Activated T-cell treated with anti-CD3 and anti-CD28 coated beads, Interleukin-2, amount 50 U/mL, for 24 hours (primary cell): ENCODE data around the gene COL8A2.
A peak's percentile ranks its signal among the peaks of the same experiment; 100 is the strongest.
"Not testable (repeated sequence)": the region's sequence is repeated elsewhere in the genome, so short reads cannot be mapped to it uniquely, and the experiment has no call there.

Experiments
- DNase-seq: peaks from one replicate; pipeline ENCODE4 v3.0.0-alpha.2; 2020
- H3K27ac Mint-ChIP-seq: 2 replicates; pipeline ENCODE4 v1.8.0; 2020; ENCODE audit warnings: mild to moderate bottlenecking, mixed read lengths
- H3K27me3 Mint-ChIP-seq: 2 replicates; pipeline ENCODE4 v1.8.0; 2020; ENCODE audit warnings: mixed read lengths
- H3K36me3 Mint-ChIP-seq: 2 replicates; pipeline ENCODE4 v1.8.0; 2020; ENCODE audit warnings: low read depth, mixed read lengths
- H3K4me1 Mint-ChIP-seq: 2 replicates; pipeline ENCODE4 v1.8.0; 2020; ENCODE audit warnings: low read depth, mixed read lengths
- H3K4me3 Mint-ChIP-seq: 2 replicates; pipeline ENCODE4 v1.8.0; 2020; ENCODE audit warnings: mild to moderate bottlenecking, moderate library complexity, mixed read lengths
- H3K9me3 Mint-ChIP-seq: 2 replicates; pipeline ENCODE4 v1.8.0; 2020; ENCODE audit warnings: mixed read lengths

COL8A2 gene

DNA sequence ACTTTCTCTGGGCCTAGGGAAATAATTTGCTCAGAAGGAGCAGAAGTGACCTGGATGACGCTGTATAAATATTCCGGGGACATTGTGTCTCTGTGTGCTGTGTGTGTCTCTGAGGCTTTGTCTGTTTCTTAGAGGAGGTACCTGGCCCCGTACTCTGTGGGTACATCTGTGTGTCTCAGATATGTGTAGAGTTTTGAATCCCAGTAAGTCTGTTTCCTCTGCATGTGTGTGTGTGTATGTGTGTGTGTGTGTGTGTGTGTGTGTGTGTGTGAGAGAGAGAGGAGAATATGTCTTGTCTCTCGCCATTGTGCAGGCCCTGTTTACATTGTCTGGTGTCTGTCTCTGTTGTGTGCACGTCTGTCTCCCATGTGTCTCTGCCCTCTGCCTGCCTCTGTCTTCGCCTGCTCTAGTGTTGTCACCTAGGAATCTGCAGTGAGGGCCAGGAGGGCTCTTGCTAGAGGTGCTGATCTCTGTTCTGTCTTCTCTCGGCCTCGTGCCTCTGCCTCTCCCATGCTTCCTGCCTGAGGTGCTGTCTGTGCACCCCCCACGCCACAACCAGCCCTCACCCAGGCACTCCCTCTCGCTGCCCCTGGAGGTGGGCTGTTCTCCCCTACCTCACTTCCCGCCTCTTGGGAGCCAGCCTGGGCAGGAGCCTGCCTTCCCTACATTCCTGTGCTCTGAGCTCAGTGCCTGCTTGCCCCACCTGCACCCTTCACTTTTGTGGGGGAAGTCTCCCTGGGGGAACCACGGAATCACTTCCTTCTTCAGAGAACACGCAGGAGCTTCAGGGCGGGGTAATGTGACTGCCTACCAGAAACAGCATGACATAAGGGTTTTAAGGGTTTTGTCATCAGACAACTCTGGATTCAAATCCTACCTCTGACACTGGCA lies 36.9 kb upstream of the COL8A2 start:
- peak; percentile 77 for DNase-seq
- Mint-ChIP-seq H3K9me3 (no peaks in the 10 kb centered on the region), H3K4me3 (peak overlapping the region; percentile 91), H3K4me1 (peaks cover 77% of the 10 kb centered on the region), H3K36me3 (peaks cover 83% of the 10 kb centered on the region), H3K27ac (peak overlapping the region; percentile 96), H3K27me3 (no peaks in the 10 kb centered on the region)

DNA sequence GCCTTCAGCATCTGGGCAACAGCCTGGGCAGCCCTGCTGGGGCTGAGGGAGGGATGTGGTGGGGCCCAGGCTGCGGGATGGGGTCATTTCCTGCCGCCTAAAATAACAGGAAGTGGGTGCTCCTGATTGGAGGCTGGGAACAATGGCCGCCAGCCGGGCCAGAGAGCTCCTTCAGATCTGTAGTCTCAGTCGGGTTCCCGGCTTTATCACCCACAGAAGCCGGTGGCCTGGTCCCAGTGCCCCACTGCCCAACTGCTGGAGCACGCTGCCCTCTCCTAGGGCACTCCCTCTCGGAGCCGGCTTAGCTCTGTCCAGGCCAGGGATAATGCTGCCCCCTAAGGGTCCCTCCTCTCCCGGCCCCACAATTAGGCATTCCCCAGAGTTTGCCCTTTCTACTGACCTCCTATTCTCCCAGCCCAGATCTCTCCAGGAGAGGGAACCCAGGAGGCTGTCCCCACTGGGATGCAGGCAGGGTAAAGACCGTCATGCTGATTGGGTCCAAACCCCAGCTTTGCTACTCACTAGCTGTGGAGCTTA lies 36.0 kb upstream of the COL8A2 start:
- Mint-ChIP-seq H3K9me3 (no peaks in the 10 kb centered on the region), H3K4me1 (peaks cover 69% of the 10 kb centered on the region), H3K27me3 (no peaks in the 10 kb centered on the region), H3K36me3 (peaks cover 77% of the 10 kb centered on the region), H3K27ac (peak overlapping the region; percentile 96), H3K4me3 (peak overlapping the region; percentile 91)
- peak; percentile 77 for DNase-seq

DNA sequence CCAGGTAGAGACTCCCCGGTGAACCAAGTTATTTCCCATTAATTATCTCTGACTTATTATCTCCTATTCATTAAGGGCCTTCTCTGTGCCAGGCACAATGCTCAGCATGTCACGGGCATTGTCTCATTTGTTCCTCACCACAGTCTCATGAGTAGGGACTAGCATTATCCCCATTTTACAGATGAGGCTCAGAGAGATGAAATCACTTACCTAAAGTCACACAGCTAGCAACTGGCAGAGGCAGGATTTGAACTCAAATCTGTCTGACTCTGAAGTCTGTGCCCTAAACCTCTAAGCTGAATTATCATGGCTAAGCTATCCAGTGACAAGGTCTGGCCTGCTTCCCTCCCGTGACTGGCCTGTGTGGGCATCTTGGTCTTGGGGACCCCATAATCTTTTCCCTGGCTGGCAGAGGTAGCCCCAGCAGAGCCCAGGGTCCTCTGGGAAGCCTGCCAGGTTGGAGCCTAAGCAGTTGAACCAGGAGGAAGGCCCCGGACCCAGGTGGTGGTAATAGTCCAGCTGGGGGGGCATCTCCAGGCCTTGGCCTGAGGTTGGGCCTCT lies 35.4 kb upstream of the COL8A2 start:
- Mint-ChIP-seq H3K4me1 (peaks cover 67% of the 10 kb centered on the region), H3K4me3 (peak overlapping the region; percentile 91), H3K36me3 (peaks cover 72% of the 10 kb centered on the region), H3K27me3 (no peaks in the 10 kb centered on the region), H3K27ac (peak overlapping the region; percentile 96), H3K9me3 (no peaks in the 10 kb centered on the region)
- no peak for DNase-seq

DNA sequence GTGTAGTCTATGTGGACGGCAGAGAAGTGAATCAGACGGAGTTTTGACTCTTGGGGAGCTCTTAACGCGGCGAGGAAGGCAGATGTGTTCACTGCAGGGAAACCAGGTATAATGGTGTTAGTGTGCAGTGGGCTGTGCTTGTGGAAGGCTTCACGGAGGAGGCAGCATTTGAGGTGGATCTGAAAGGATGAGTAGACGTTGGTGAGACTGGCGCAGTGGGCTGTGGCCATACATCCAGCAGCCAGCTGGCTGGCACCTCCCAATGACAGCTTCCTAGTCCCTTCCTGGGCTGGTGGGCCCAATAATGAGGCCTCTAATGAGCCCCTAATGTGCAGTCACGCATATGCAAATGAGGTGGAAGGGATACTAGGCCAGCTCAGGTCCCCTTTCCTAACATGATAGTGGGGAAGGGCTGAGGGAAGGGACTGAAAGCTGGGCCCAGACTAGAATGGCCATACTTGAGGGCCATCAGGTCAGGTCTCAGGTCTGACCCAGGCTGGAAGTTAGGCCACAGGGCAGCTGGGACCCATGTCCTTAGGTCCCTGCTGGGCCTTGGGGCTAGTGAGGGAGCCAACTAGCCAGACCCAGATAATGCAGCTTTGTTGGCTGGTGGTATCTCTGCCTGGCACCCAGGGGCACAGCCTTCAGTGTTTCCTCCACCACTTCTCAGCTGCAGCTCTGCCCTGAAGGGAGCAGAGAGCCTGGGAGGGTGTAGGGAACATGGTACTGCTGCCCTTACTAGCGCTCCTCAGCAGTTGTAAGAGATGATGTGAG lies 34.8 kb upstream of the COL8A2 start:
- H3K9me3 Mint-ChIP-seq: no peaks in the 10 kb centered on the region
- no peak for DNase-seq
- H3K27me3 Mint-ChIP-seq: no peaks in the 10 kb centered on the region
- H3K4me1 Mint-ChIP-seq: peaks cover 73% of the 10 kb centered on the region
- peak overlapping the region; percentile 91 for H3K4me3 Mint-ChIP-seq
- H3K27ac Mint-ChIP-seq: peak overlapping the region; percentile 96
- H3K36me3 Mint-ChIP-seq: peaks cover 70% of the 10 kb centered on the region

DNA sequence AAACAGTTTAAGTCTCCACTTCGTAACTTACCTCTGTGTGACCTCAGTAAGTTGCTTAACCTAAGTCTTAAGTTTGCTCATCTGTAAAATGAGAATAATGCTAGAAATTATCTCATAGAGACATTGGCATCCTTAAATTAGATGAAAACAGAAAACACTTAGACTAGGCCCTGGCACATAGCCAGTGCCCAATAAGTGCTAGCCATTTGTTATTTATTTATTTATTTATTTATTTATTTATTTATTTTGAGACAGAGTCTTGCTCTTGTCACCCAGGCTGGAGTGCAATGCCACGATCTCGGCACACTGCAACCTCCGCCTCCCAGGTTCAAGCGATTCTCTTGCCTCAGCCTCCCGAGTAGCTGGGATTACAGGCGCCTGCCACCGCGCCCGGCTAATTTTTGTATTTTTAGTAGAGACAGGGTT lies 33.8 kb upstream of the COL8A2 start:
- H3K27ac Mint-ChIP-seq: peak overlapping the region; percentile 96
- peaks cover 72% of the 10 kb centered on the region for H3K4me1 Mint-ChIP-seq
- not testable (repeated sequence) for H3K9me3 Mint-ChIP-seq, H3K27me3 Mint-ChIP-seq, DNase-seq
- peaks cover 63% of the 10 kb centered on the region for H3K36me3 Mint-ChIP-seq
- peak overlapping the region; percentile 91 for H3K4me3 Mint-ChIP-seq

DNA sequence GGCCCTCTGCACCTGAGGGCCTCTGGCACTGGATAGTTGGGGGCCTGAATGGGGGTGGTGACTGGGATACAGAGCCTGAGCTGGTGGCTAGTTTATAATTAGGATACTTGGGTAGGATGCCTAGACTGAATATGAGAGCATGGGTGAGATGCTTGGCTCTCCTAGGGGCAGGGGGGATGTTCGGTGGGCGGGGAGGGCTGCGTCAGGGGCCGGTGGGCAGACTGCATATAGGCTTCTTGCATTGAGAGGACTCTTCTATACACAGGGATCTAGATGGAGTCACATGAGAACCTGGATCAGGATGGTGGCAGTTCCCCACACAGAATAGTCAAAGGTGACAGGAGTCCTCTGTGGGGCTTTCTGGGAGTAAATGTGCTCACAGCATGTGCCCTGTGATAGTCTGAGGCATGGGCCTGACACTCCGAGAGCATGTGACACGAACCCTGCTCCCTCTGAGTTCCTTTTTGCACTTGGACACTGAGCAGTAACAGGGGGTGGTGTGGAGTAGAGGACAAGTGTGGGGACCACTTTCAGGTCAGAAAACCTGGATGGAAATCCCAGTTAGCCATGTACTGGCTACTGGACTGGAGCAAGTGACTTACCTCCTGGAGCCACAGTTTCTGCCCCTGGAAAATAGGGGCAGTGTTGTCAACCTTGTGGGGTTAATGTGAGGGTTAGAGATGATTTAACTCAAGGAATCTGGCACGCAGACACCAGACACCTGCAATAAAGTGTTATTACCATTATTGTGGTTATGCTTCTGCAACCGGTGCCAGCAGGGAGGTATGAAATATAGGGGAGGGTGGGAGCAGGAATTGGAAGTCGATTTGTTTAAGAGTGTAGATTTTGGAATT lies 33.2 kb upstream of the COL8A2 start:
- DNase-seq: peak; percentile 40
- H3K27ac Mint-ChIP-seq: peak overlapping the region; percentile 94
- no peaks in the 10 kb centered on the region for H3K27me3 Mint-ChIP-seq
- peaks cover 59% of the 10 kb centered on the region for H3K36me3 Mint-ChIP-seq
- peaks cover 75% of the 10 kb centered on the region for H3K4me1 Mint-ChIP-seq
- peak overlapping the region; percentile 90 for H3K4me3 Mint-ChIP-seq
- H3K9me3 Mint-ChIP-seq: no peaks in the 10 kb centered on the region

GRCh38 chr1:36157115-36157903 lies 32.3 kb upstream of the COL8A2 start:
- H3K4me1 Mint-ChIP-seq: peaks cover 74% of the 10 kb centered on the region
- H3K27ac Mint-ChIP-seq: peak overlapping the region; percentile 94
- H3K4me3 Mint-ChIP-seq: peak overlapping the region; percentile 90
- DNase-seq: peak; percentile 44
- no peaks in the 10 kb centered on the region for H3K9me3 Mint-ChIP-seq
- H3K36me3 Mint-ChIP-seq: peaks cover 50% of the 10 kb centered on the region
- no peaks in the 10 kb centered on the region for H3K27me3 Mint-ChIP-seq

GRCh38 chr1:36156329-36157114 lies 31.5 kb upstream of the COL8A2 start:
- H3K27me3 Mint-ChIP-seq: no peaks in the 10 kb centered on the region

DNA sequence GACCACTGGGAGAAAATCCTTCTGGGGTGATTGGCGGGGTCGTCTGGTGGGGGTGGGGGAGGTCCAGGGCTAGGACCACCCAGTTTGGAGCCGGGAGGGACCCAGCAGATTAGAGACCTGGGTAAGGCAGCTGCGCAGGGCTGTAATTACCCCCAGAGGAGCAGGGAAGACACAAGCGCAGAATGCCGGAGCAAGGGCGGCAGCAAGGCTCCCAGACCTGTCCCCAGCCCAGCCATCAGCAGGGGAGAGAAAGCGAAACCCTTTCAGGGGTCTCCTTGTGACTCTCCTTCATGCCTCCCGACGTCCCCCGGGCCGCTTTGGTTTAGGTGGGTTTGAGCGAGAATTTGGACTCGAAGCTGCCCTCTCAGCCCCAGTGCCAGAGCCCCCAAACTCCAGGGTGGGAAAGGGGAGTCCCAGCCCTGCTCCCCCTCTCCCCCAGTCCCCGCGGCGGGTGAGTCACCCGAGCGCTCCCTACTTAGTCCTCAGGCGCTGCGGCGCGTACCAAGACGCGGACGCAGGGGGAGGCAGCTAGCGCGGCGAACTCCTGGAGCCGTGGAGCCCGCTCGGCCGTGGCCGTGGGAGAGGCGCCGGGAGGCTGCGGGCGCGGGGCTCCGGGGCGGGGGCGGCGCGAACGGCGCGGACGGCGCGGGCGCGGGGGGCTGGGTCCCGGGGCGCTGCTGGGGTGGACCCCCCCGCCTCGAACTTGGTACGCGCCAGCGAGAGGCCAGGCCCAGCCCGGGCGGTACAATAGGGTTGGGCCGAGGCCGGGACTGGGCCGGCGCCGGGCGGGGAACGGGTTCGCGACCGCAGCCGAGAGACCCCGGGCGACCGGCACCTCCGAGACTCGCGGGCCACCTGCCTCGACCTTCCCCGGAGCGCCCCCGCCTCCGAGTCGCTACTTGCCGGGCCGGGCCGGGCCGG lies 30.6 kb upstream of the COL8A2 start, which contains the start of gene MAP7D1:
Gene MAP7D1 (plus strand): TSS at position 753 of the 921 bp plus-strand sequence. CDS start 258 bp downstream, outside the sequence.
- Mint-ChIP-seq H3K27ac (peak within 1 kb of the TSS; percentile 95), H3K4me1 (peaks cover 76% of the 10 kb centered on the region), H3K9me3 (no peaks in the 10 kb centered on the region), H3K36me3 (peaks cover 34% of the 10 kb centered on the region), H3K27me3 (no peaks in the 10 kb centered on the region), H3K4me3 (peak within 1 kb of the TSS; percentile 90)
- peak; percentile 95 for DNase-seq

More at GRCh38 chr1:36156329-36157114, 31.5 kb upstream of the COL8A2 start:
- Mint-ChIP-seq H3K36me3 (peaks cover 42% of the 10 kb centered on the region), H3K9me3 (no peaks in the 10 kb centered on the region), H3K4me3 (peak overlapping the region; percentile 90), H3K4me1 (peaks cover 74% of the 10 kb centered on the region), H3K27ac (peak overlapping the region; percentile 94)
- DNase-seq: peak; percentile 81

- H3K4me1 Mint-ChIP-seq: peaks cover 76% of the 10 kb centered on the region
- H3K27me3 Mint-ChIP-seq: no peaks in the 10 kb centered on the region
- peak overlapping the region; percentile 95 for H3K27ac Mint-ChIP-seq
- H3K9me3 Mint-ChIP-seq: no peaks in the 10 kb centered on the region
- peaks cover 27% of the 10 kb centered on the region for H3K36me3 Mint-ChIP-seq
- H3K4me3 Mint-ChIP-seq: peak overlapping the region; percentile 84
- DNase-seq: no peak
These were observed 29.9 kb upstream of the COL8A2 start for GRCh38 chr1:36154765-36155407.

GRCh38 chr1:36154335-36154734 lies 29.3 kb upstream of the COL8A2 start:
- Mint-ChIP-seq H3K9me3 (no peaks in the 10 kb centered on the region), H3K36me3 (peaks cover 22% of the 10 kb centered on the region), H3K27me3 (no peaks in the 10 kb centered on the region), H3K4me3 (peak overlapping the region; percentile 84), H3K27ac (peak overlapping the region; percentile 95), H3K4me1 (peaks cover 75% of the 10 kb centered on the region)
- no peak for DNase-seq
